BJ (cell line): ENCODE measurements around the gene GPR107. TPM values are rescaled to one million over a fixed set of nuclear protein-coding genes. Genes with fewer than 3 reads are reported as not detected.
A peak's percentile ranks its signal among the peaks of the same experiment; 100 is the strongest.

ENCODE experiments used
- CTCF ChIA-PET: fragments of 350-600 bp; formaldehyde crosslinking; extraction: SDS; loops from one replicate; lab custom pipeline; 2021; ENCODE audit warnings: antibody characterized with exemption, inconsistent platforms; lab: Yijun Ruan, JAX
- POLR2A ChIA-PET: fragments of 300-600 bp; sonication (Branson Sonifier 250); formaldehyde crosslinking; extraction: SDS; loops from one replicate; lab custom pipeline; 2021; ENCODE audit warnings: antibody characterized with exemption; lab: Charles Lee
- DNase-seq: peaks from one replicate; pipeline ENCODE4 v3.0.0-alpha.2; 2011; ENCODE audit warnings: low read depth
- H3K27me3 ChIP-seq: 2 replicates; pipeline ENCODE4 v1.6.0; 2011; ENCODE audit warnings: low read length; ENCODE audit not compliant: control insufficient read depth, insufficient read depth
- H3K36me3 ChIP-seq: 2 replicates; pipeline ENCODE4 v1.5.1; 2011; ENCODE audit warnings: low read length; ENCODE audit not compliant: control insufficient read depth, insufficient read depth
- H3K4me3 ChIP-seq: 2 replicates; pipeline ENCODE4 v1.5.1; 2011; ENCODE audit warnings: low read depth, mild to moderate bottlenecking, control low read depth, low read length
- polyA plus RNA-seq: library from polyadenylated mRNA; depleted of rRNA; stranded (reverse); fragments of >200 nt; gene quantifications from 2 replicates; pipeline ENCODE4 v1.2.3, GENCODE V29; 2011
- TF ChIP-seq, protein P1 (sequence below): IDR thresholded peaks from 2 replicates; pipeline ENCODE4 v1.5.1; 2011; ENCODE audit warnings: low read depth, mild to moderate bottlenecking, control low read depth, inconsistent platforms, low read length, moderate library complexity; ENCODE audit not compliant: insufficient read depth

Gene GPR107
- polyA plus RNA-seq, 1 experiment, result 32.5 TPM

DNA sequence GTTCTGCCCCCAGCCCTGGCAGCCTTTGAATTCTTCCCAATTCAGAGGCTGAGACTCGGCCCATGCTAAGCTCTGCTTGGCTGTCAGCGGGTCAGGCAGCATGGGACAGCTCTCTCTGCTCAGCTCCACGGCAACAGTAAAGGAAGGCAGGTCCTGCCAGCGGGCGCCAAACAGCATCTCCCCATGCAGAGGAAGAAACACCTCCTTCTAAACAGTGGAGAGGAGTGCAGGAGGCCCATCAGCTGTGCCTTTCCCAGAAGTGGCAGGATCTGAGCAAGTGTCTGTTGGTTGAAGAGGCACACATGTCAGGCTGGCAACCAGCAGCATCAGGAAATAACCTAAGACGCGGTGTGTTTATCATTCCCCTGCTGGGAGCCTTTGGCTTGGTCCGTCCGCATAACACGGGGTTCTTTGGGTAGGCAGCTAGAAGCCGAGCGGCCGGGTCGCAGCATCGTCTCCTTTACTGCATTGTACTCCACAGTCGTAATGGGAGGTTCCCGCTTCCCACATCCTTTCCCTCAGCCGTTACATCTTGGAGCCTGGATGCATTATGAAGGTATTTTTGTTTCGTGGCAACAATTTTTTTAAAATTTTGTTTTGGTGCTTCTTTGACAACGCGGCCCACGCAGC lies 75.8 kb downstream of the GPR107 start:
- Histone ChIP-seq H3K27me3 (no peaks in the 10 kb centered on the region), H3K36me3 (peaks cover 11% of the 10 kb centered on the region), H3K4me3 (no peak overlapping the region)
- ChIA-PET POLR2A (no interaction called here), CTCF (interaction anchor here (1.0 to 1.7 kb wide), 2 partner anchors 23 to 554 kb away, joined by 3 to 8 read pairs; no protein-coding TSS in a partner anchor)
- TF ChIP-seq, protein P1, sequence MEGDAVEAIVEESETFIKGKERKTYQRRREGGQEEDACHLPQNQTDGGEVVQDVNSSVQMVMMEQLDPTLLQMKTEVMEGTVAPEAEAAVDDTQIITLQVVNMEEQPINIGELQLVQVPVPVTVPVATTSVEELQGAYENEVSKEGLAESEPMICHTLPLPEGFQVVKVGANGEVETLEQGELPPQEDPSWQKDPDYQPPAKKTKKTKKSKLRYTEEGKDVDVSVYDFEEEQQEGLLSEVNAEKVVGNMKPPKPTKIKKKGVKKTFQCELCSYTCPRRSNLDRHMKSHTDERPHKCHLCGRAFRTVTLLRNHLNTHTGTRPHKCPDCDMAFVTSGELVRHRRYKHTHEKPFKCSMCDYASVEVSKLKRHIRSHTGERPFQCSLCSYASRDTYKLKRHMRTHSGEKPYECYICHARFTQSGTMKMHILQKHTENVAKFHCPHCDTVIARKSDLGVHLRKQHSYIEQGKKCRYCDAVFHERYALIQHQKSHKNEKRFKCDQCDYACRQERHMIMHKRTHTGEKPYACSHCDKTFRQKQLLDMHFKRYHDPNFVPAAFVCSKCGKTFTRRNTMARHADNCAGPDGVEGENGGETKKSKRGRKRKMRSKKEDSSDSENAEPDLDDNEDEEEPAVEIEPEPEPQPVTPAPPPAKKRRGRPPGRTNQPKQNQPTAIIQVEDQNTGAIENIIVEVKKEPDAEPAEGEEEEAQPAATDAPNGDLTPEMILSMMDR, result no peak
- DNase-seq, result no peak

DNA sequence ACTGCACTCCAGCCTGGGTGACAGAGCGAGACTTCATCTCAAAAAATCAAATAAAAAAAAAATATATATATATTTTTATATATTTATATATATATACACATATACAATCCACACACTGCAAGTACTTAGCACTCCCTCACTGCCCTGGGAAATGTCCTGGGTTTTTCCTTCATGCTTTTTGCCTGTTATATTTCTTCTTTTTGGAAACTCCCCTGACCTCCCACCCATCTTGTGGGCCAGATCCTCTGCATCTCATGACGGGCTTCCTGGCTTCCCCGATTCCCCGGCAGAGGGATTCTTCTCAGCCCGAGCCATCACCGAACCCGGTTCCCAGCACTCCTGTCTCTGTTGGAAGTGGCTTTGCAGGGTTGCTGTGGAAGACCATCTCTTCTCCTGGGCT lies 79.0 kb downstream of the GPR107 start:
- POLR2A ChIA-PET, result no interaction called here
- Histone ChIP-seq H3K27me3 (no peaks in the 10 kb centered on the region), H3K4me3 (no peak overlapping the region), H3K36me3 (peaks cover 14% of the 10 kb centered on the region)
- TF ChIP-seq, protein P1, result no peak
- no peak for DNase-seq
- CTCF ChIA-PET, result no interaction called here

DNA sequence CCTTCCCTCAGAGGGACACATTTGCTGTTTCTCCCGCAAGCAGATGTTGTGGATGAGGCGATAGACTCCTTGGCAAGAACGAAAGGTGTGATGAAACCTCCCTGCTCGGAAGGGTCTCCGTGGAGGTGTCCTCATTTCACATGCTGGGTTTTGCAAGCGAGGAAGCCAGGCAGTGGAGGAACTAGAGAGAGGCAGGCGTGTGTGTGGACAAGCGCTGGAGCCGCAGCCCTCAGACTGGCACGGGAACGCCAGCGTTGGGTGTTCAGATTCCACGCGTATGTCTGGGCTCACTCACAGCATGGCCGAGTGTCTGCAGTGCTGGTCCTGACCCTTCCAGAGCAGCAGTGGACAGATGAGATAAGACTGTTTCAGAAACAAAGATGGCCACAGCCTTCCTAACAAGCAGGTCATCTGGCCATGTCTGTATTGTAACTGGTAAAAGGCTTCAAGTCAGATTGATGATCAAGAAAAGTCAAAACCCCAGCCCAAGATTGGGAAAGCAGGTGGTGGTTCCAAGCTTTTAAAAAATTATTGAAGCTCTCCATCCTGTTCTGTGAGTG lies 83.5 kb downstream of the GPR107 start:
- ChIA-PET POLR2A (no interaction called here), CTCF (no interaction called here)
- Histone ChIP-seq H3K27me3 (no peaks in the 10 kb centered on the region), H3K4me3 (no peak overlapping the region), H3K36me3 (peaks cover 6% of the 10 kb centered on the region; the same call in 1 of the 2 replicates)
- DNase-seq, result no peak
- TF ChIP-seq, protein P1, result no peak

DNA sequence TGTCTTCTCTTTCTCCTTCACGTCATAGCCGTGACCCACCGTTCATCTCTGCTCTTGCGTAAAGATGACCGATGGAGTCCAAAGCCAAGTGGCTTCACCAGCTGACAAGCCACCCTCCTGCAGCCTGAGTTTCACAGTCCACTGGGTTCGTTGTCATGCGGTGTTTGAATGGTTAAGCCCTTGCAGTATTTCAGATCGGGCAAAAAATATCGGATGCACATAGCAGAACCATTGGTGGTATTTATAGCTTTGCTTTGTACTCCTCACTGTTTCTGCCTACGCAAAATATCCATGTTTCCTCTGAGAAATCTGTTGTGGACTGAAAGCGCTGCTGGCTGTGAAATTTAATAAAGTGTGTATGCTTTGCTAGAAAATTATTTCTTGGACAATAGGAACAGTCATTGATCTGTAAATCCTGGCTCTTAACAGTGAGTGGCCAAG lies 84.0 kb downstream of the GPR107 start:
- Histone ChIP-seq H3K4me3 (no peak overlapping the region), H3K36me3 (peaks cover 6% of the 10 kb centered on the region; the same call in 1 of the 2 replicates), H3K27me3 (no peaks in the 10 kb centered on the region)
- TF ChIP-seq, protein P1, result no peak
- CTCF ChIA-PET, result no interaction called here
- DNase-seq, result no peak
- POLR2A ChIA-PET, result no interaction called here

DNA sequence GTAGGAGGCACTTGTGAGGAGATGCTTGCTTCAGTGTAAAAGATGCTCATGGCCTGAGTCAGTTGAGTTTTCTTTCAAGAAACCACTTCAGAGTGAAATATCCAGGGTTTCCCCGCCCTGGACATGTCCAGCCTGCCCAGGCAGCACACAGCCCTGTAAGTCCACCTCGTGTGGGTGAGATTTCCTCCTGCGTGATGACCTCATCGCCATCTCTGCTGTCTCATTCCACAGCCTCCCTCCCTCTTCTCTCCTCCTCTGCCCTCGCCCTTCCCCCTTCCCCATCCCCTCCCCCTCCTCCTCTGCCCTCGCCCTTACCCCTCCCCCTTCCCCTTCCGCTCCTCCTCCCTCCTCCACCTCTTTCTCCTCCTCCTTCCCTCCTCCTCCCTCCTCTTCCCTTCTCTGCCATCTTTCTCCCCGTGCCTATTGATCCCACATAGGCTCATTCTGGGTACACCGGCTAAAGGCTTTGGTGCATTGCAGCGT lies 84.5 kb downstream of the GPR107 start:
- peaks cover 6% of the 10 kb centered on the region; the same call in 1 of the 2 replicates for H3K36me3 ChIP-seq
- POLR2A ChIA-PET, result no interaction called here
- H3K27me3 ChIP-seq, result no peaks in the 10 kb centered on the region
- no peak overlapping the region for H3K4me3 ChIP-seq
- TF ChIP-seq, protein P1, result no peak
- peak; percentile 88 for DNase-seq
- CTCF ChIA-PET, result no interaction called here
